ENCODE measurements around the gene KCNT1.

DNA sequence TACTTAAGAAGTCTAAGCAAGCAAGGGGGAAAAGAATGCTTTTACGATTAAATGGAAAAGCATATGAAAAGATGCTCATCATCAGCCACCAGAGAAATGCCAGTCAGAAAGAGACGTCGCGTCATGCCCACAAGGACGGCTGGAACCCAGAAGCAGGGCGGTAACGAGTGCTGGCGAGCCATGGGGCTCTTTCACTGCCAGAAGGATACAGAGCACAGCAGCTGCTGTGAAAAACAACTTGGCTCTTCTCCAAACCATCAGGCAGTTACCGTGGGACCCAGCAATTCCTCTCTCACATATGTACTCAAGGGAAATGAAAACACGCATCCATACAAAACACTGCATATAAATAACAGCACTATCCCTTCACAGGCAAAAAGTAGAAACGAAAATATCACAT lies 109.8 kb downstream of the KCNT1 start:
- TF ChIP-seq EZH2 (IDR thresholded peaks at IDR 0.05; ENCODE audit: insufficient read depth, low read length), result no peak
- TF ChIP-seq, protein P1, sequence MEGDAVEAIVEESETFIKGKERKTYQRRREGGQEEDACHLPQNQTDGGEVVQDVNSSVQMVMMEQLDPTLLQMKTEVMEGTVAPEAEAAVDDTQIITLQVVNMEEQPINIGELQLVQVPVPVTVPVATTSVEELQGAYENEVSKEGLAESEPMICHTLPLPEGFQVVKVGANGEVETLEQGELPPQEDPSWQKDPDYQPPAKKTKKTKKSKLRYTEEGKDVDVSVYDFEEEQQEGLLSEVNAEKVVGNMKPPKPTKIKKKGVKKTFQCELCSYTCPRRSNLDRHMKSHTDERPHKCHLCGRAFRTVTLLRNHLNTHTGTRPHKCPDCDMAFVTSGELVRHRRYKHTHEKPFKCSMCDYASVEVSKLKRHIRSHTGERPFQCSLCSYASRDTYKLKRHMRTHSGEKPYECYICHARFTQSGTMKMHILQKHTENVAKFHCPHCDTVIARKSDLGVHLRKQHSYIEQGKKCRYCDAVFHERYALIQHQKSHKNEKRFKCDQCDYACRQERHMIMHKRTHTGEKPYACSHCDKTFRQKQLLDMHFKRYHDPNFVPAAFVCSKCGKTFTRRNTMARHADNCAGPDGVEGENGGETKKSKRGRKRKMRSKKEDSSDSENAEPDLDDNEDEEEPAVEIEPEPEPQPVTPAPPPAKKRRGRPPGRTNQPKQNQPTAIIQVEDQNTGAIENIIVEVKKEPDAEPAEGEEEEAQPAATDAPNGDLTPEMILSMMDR (IDR thresholded peaks at IDR 0.05; ENCODE audit: insufficient read depth, low read depth, low read length), result no peak
